Gastrocnemius medialis (tissue), 4 donors: ENCODE data around the gene MAP1LC3B2.

ENCODE experiments used
- POLR2A ChIP-seq, 2 donors: fragments of 450-650 bp; IDR thresholded peaks; one replicate each; pipeline ENCODE4 v1.6.1; 2017; ENCODE audit warnings: antibody characterized with exemption in 2 of 2, mild to moderate bottlenecking in 2 of 2, moderate library complexity in 2 of 2
- TF ChIP-seq, protein P1 (sequence below), 5 experiments: fragments of 450-650 bp in 3 of 5; fragments of 200-600 bp in 2 of 5; sonication (generic) in 2 of 5; IDR thresholded peaks in 4 of 5; conservative IDR thresholded peaks in 1 of 5; 1 replicate in 4 of 5; 2 replicates in 1 of 5; pipeline ENCODE4 v1.5.1; 2016 to 2019; ENCODE audit warnings: antibody characterized with exemption in 5 of 5, mild to moderate bottlenecking in 3 of 5, moderate library complexity in 3 of 5

DNA sequence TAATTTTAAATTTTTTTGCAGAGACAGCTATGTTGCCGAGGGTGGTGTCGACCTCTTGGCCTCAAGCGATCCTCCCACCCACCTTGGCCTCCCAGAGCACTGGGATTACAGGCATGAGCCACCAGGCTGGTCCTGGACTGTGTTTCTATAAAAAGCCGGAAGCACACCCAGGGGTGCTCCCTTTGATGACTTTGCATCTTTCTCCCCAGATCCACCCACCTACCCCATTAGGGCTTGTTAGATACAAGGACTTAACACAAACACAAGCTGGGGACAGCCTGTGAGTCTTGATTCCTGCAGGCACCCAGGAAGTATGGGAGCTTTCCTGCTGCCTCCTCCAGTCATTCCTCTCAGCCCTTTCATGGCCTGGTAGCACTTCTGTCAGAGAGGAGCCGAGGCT is 67.0 kb downstream of the MAP1LC3B2 start:
- TF ChIP-seq, protein P1, sequence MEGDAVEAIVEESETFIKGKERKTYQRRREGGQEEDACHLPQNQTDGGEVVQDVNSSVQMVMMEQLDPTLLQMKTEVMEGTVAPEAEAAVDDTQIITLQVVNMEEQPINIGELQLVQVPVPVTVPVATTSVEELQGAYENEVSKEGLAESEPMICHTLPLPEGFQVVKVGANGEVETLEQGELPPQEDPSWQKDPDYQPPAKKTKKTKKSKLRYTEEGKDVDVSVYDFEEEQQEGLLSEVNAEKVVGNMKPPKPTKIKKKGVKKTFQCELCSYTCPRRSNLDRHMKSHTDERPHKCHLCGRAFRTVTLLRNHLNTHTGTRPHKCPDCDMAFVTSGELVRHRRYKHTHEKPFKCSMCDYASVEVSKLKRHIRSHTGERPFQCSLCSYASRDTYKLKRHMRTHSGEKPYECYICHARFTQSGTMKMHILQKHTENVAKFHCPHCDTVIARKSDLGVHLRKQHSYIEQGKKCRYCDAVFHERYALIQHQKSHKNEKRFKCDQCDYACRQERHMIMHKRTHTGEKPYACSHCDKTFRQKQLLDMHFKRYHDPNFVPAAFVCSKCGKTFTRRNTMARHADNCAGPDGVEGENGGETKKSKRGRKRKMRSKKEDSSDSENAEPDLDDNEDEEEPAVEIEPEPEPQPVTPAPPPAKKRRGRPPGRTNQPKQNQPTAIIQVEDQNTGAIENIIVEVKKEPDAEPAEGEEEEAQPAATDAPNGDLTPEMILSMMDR (IDR thresholded peaks at IDR 0.05 in 4 of 5, conservative IDR thresholded peaks at IDR 0.05 in 1 of 5): no peak
- no peak for TF ChIP-seq POLR2A (IDR thresholded peaks at IDR 0.05)
